Upper lobe of left lung (tissue), 6 donors: ENCODE measurements around the gene FOXO6. TPM values are rescaled to one million over a fixed set of nuclear protein-coding genes. Genes with fewer than 3 reads are reported as not detected.

Experiments
- ATAC-seq, 2 donors: fragments of 200-7000 bp; cut with Tn5 transposase; one replicate each; pipeline ENCODE4 v1.9.1; 2022; ENCODE audit warnings: mild to moderate bottlenecking in 2 of 2, moderate library complexity in 2 of 2; ENCODE audit not compliant: low FRiP score in 2 of 2
- DNase-seq, 2 donors: peaks; one replicate each; pipeline ENCODE4 v3.0.0-alpha.2; 2019 to 2020
- H3K27ac ChIP-seq, 4 donors: fragments of 200-600 bp; sonication (generic); one replicate each; pipeline ENCODE4 v1.5.1; 2016 to 2019
- H3K27me3 ChIP-seq, 4 donors: fragments of 200-600 bp; sonication (generic); one replicate each; pipeline ENCODE4 v1.5.1; 2017 to 2019
- H3K36me3 ChIP-seq, 4 donors: fragments of 200-600 bp; sonication (generic); one replicate each; pipeline ENCODE4 v1.5.1; 2016 to 2019
- H3K4me1 ChIP-seq, 4 donors: fragments of 200-600 bp; sonication (generic); one replicate each; pipeline ENCODE4 v1.5.1; 2018 to 2019
- H3K4me3 ChIP-seq, 4 donors: fragments of 200-600 bp; sonication (generic); one replicate each; pipeline ENCODE4 v1.5.1; 2017 to 2019; ENCODE audit warnings: mild to moderate bottlenecking in 2 of 4, moderate library complexity in 1 of 4
- H3K9me3 ChIP-seq, 4 donors: fragments of 200-600 bp; sonication (generic); one replicate each; pipeline ENCODE4 v1.5.1; 2018 to 2019
- CTCF ChIP-seq, 6 experiments: fragments of 450-650 bp in 4 of 6; fragments of 200-600 bp in 2 of 6; sonication (generic) in 2 of 6; IDR thresholded peaks; one replicate each; pipeline ENCODE4 v1.5.1; 2016 to 2019; ENCODE audit warnings: antibody characterized with exemption in 6 of 6
- EP300 ChIP-seq, 4 donors: sonication (generic); formaldehyde crosslinking; IDR thresholded peaks; one replicate each; pipeline ENCODE4 v1.5.1; 2017; ENCODE audit warnings: antibody characterized with exemption in 4 of 4, control low read depth in 2 of 4
- POLR2A ChIP-seq, 4 donors: fragments of 450-650 bp; IDR thresholded peaks; one replicate each; pipeline ENCODE4 v1.5.1; 2016 to 2017; ENCODE audit warnings: antibody characterized with exemption in 4 of 4, mild to moderate bottlenecking in 2 of 4
- POLR2AphosphoS5 ChIP-seq, 2 donors: sonication (generic); formaldehyde crosslinking; IDR thresholded peaks; one replicate each; pipeline ENCODE4 v1.5.1; 2017; ENCODE audit warnings: antibody characterized with exemption in 2 of 2
- WGBS, 2 donors: methylation state at CpG; one replicate each; pipeline ENCODE4 v1.1.5; 2017 to 2018; 5-methylcytosine and 5-hydroxymethylcytosine counted together
- total RNA-seq, 6 donors: library from RNA; depleted of rRNA in 4 of 6; stranded (reverse); fragments of >200 nt in 4 of 6; gene quantifications; one replicate each; pipeline versions ENCODE4 v1.1.0 to v1.2.1, GENCODE V29; 2016 to 2021
- donor health status: DM: no; HTN: no; CAD: no; lungs with moderate emphysema.
- donor health status: DM: no; HTN: yes; CAD: no; lungs with severe emphysema.

The FOXO6 gene
- total RNA-seq, 6 donors from 2014 or later: 0.31 to 1.2 (median 0.79) TPM

GRCh38 chr1:41411229-41411628, 50.0 kb downstream of the FOXO6 start:
- ATAC-seq: no peak
- WGBS, 2 donors: 88% methylated on average over 3 of the region's 3 CpGs; no CpG with 5 or more reads in 1 of the 2 donors
- no peak overlapping the region for H3K4me3 ChIP-seq

GRCh38 chr1:41412748-41413147, 51.5 kb downstream of the FOXO6 start:
- ATAC-seq (no peak), DNase-seq (no peak)
- WGBS, 2 donors: 55 to 62% methylated on average over 7 to 8 of the region's 8 CpGs

More at GRCh38 chr1:41411229-41411628, 50.0 kb downstream of the FOXO6 start:
- H3K27me3 ChIP-seq: no peaks in the 10 kb centered on the region
- no peak overlapping the region for H3K27ac ChIP-seq
- no peak for DNase-seq
- H3K36me3 ChIP-seq: no peaks in the 10 kb centered on the region
- H3K4me1 ChIP-seq: no peaks in the 10 kb centered on the region
- no peaks in the 10 kb centered on the region for H3K9me3 ChIP-seq
- TF ChIP-seq POLR2A (IDR thresholded peaks at IDR 0.05) (no peak), POLR2AphosphoS5 (IDR thresholded peaks at IDR 0.05) (no peak), EP300 (IDR thresholded peaks at IDR 0.05) (no peak), CTCF (IDR thresholded peaks at IDR 0.05) (no peak)

GRCh38 chr1:41413748-41414281, 52.6 kb downstream of the FOXO6 start:
- WGBS, 2 donors: 87 to 89% methylated on average over 12 of the region's 12 CpGs
- DNase-seq (no peak), ATAC-seq (no peak)
- Histone ChIP-seq H3K9me3 (no peaks in the 10 kb centered on the region), H3K4me3 (no peak overlapping the region), H3K4me1 (peaks cover 3 to 10% (median 6%) of the 10 kb centered on the region in 4 donors), H3K27me3 (no peaks in the 10 kb centered on the region), H3K36me3 (no peaks in the 10 kb centered on the region), H3K27ac (no peak overlapping the region)
- TF ChIP-seq EP300 (IDR thresholded peaks at IDR 0.05): no peak
- no peak for TF ChIP-seq CTCF (IDR thresholded peaks at IDR 0.05)
- TF ChIP-seq POLR2A (IDR thresholded peaks at IDR 0.05): no peak
- TF ChIP-seq POLR2AphosphoS5 (IDR thresholded peaks at IDR 0.05): no peak

More at GRCh38 chr1:41412748-41413147, 51.5 kb downstream of the FOXO6 start:
- H3K27me3 ChIP-seq: no peaks in the 10 kb centered on the region
- no peaks in the 10 kb centered on the region for H3K36me3 ChIP-seq
- peaks cover 0 to 5% (median 0%) of the 10 kb centered on the region in 4 donors for H3K4me1 ChIP-seq
- no peaks in the 10 kb centered on the region for H3K9me3 ChIP-seq
- H3K4me3 ChIP-seq: no peak overlapping the region
- no peak for TF ChIP-seq CTCF (IDR thresholded peaks at IDR 0.05)
- TF ChIP-seq EP300 (IDR thresholded peaks at IDR 0.05): no peak
- TF ChIP-seq POLR2AphosphoS5 (IDR thresholded peaks at IDR 0.05): no peak
- TF ChIP-seq POLR2A (IDR thresholded peaks at IDR 0.05): no peak
- H3K27ac ChIP-seq: no peak overlapping the region

- H3K4me1 ChIP-seq: peaks cover 3 to 15% (median 8%) of the 10 kb centered on the region in 4 donors
- no peak overlapping the region for H3K27ac ChIP-seq
- no peaks in the 10 kb centered on the region for H3K27me3 ChIP-seq
- TF ChIP-seq POLR2A (IDR thresholded peaks at IDR 0.05): no peak
- no peak for DNase-seq
- no peak overlapping the region for H3K4me3 ChIP-seq
- no peaks in the 10 kb centered on the region for H3K9me3 ChIP-seq
- WGBS, 2 donors: 93 to 100% methylated on average over 1 to 3 of the region's 3 CpGs
- ATAC-seq: no peak
- H3K36me3 ChIP-seq: no peaks in the 10 kb centered on the region
Measured at GRCh38 chr1:41414296-41414695, 53.1 kb downstream of the FOXO6 start.

- no peaks in the 10 kb centered on the region for H3K9me3 ChIP-seq
- DNase-seq (no peak), ATAC-seq (no peak)
- H3K4me1 ChIP-seq: peaks cover 3 to 16% (median 8%) of the 10 kb centered on the region in 4 donors
- no peaks in the 10 kb centered on the region for H3K27me3 ChIP-seq
- 83 to 86% methylated on average over 1 to 6 of the region's 7 CpGs for WGBS, 2 donors
- H3K27ac ChIP-seq: no peak overlapping the region
- no peaks in the 10 kb centered on the region for H3K36me3 ChIP-seq
- no peak for TF ChIP-seq CTCF (IDR thresholded peaks at IDR 0.05)
- TF ChIP-seq POLR2AphosphoS5 (IDR thresholded peaks at IDR 0.05): no peak
- TF ChIP-seq POLR2A (IDR thresholded peaks at IDR 0.05): no peak
- no peak for TF ChIP-seq EP300 (IDR thresholded peaks at IDR 0.05)
- no peak overlapping the region for H3K4me3 ChIP-seq
Measured at GRCh38 chr1:41414716-41415306, 53.6 kb downstream of the FOXO6 start.
